ENCODE data around the gene MT1M. TPM values are rescaled to one million over a fixed set of nuclear protein-coding genes. Genes with fewer than 3 reads are reported as not detected.

MT1M gene
- total and polyA plus RNA-seq, 10 of the 15 experiments (the other 5 are each of a cell fraction or from before 2014, with no cell fraction given), result not detected

DNA sequence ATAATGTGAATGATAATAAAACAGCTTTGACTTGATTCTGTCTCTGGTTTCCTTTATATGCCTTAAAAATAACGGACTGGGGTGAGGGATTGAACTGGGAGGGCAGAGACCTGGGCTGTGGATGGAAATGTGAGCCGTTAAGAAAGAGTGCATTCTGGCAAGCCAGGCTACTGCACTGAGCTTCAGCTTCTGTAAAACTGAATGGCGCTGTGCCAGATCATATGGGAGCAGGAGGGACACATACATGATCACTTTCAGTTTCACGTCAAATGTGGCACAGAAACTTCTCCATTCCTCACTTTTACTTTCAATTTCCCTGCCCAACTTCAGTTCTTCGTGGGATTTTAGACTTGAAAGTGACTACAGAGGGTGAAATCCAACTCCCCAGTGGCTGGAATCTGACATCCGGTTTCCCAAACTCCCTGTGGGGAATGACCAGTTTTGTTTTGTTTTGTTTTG lies 23.0 kb upstream of the MT1M start (continued):
- TF ChIP-seq CHD2 (IDR thresholded peaks at IDR 0.05; ENCODE audit: borderline replicate concordance, low read depth, low read length) (no peak), RB1 (IDR thresholded peaks at IDR 0.05; ENCODE audit: borderline replicate concordance) (no peak), EED (IDR thresholded peaks at IDR 0.05; ENCODE audit: low read depth) (peak; percentile 97), IKZF2 (IDR thresholded peaks at IDR 0.05) (peak; percentile 99), BACH1 (IDR thresholded peaks at IDR 0.05; ENCODE audit: borderline replicate concordance) (peak; percentile 54; the same call in 1 of the 2 replicates), POLR2AphosphoS2 (IDR thresholded peaks at IDR 0.05; ENCODE audit: low read depth, low read length) (no peak), MYB (IDR thresholded peaks at IDR 0.05; ENCODE audit: borderline replicate concordance, low read depth, low read length) (no peak), KLF5 (IDR thresholded peaks at IDR 0.05; ENCODE audit: partially characterized antibody) (no peak), MEF2B (IDR thresholded peaks at IDR 0.05; ENCODE audit: partially characterized antibody, poor library complexity, severe bottlenecking) (peak; percentile 92), CHD4 (IDR thresholded peaks at IDR 0.05) (no peak), FOXM1 (IDR thresholded peaks at IDR 0.05; ENCODE audit: low read depth, low read length) (0 out of 2 replicates have a peak, but pooled peaks have one; percentile 8), CBX3 (IDR thresholded peaks at IDR 0.05; ENCODE audit: borderline replicate concordance, low read depth) (no peak), SKIL (IDR thresholded peaks at IDR 0.05; ENCODE audit: low read depth, poor library complexity, severe bottlenecking) (peak; percentile 28)
- TF ChIP-seq, protein P1, sequence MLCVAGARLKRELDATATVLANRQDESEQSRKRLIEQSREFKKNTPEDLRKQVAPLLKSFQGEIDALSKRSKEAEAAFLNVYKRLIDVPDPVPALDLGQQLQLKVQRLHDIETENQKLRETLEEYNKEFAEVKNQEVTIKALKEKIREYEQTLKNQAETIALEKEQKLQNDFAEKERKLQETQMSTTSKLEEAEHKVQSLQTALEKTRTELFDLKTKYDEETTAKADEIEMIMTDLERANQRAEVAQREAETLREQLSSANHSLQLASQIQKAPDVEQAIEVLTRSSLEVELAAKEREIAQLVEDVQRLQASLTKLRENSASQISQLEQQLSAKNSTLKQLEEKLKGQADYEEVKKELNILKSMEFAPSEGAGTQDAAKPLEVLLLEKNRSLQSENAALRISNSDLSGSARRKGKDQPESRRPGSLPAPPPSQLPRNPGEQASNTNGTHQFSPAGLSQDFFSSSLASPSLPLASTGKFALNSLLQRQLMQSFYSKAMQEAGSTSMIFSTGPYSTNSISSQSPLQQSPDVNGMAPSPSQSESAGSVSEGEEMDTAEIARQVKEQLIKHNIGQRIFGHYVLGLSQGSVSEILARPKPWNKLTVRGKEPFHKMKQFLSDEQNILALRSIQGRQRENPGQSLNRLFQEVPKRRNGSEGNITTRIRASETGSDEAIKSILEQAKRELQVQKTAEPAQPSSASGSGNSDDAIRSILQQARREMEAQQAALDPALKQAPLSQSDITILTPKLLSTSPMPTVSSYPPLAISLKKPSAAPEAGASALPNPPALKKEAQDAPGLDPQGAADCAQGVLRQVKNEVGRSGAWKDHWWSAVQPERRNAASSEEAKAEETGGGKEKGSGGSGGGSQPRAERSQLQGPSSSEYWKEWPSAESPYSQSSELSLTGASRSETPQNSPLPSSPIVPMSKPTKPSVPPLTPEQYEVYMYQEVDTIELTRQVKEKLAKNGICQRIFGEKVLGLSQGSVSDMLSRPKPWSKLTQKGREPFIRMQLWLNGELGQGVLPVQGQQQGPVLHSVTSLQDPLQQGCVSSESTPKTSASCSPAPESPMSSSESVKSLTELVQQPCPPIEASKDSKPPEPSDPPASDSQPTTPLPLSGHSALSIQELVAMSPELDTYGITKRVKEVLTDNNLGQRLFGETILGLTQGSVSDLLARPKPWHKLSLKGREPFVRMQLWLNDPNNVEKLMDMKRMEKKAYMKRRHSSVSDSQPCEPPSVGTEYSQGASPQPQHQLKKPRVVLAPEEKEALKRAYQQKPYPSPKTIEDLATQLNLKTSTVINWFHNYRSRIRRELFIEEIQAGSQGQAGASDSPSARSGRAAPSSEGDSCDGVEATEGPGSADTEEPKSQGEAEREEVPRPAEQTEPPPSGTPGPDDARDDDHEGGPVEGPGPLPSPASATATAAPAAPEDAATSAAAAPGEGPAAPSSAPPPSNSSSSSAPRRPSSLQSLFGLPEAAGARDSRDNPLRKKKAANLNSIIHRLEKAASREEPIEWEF (IDR thresholded peaks at IDR 0.05; ENCODE audit: insufficient replicate concordance, low read depth, low read length), result peak; percentile 59
- TF ChIP-seq, protein P2, sequence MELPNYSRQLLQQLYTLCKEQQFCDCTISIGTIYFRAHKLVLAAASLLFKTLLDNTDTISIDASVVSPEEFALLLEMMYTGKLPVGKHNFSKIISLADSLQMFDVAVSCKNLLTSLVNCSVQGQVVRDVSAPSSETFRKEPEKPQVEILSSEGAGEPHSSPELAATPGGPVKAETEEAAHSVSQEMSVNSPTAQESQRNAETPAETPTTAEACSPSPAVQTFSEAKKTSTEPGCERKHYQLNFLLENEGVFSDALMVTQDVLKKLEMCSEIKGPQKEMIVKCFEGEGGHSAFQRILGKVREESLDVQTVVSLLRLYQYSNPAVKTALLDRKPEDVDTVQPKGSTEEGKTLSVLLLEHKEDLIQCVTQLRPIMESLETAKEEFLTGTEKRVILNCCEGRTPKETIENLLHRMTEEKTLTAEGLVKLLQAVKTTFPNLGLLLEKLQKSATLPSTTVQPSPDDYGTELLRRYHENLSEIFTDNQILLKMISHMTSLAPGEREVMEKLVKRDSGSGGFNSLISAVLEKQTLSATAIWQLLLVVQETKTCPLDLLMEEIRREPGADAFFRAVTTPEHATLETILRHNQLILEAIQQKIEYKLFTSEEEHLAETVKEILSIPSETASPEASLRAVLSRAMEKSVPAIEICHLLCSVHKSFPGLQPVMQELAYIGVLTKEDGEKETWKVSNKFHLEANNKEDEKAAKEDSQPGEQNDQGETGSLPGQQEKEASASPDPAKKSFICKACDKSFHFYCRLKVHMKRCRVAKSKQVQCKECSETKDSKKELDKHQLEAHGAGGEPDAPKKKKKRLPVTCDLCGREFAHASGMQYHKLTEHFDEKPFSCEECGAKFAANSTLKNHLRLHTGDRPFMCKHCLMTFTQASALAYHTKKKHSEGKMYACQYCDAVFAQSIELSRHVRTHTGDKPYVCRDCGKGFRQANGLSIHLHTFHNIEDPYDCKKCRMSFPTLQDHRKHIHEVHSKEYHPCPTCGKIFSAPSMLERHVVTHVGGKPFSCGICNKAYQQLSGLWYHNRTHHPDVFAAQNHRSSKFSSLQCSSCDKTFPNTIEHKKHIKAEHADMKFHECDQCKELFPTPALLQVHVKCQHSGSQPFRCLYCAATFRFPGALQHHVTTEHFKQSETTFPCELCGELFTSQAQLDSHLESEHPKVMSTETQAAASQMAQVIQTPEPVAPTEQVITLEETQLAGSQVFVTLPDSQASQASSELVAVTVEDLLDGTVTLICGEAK (IDR thresholded peaks at IDR 0.05; ENCODE audit: borderline replicate concordance), result no peak
- TF ChIP-seq, protein P3, sequence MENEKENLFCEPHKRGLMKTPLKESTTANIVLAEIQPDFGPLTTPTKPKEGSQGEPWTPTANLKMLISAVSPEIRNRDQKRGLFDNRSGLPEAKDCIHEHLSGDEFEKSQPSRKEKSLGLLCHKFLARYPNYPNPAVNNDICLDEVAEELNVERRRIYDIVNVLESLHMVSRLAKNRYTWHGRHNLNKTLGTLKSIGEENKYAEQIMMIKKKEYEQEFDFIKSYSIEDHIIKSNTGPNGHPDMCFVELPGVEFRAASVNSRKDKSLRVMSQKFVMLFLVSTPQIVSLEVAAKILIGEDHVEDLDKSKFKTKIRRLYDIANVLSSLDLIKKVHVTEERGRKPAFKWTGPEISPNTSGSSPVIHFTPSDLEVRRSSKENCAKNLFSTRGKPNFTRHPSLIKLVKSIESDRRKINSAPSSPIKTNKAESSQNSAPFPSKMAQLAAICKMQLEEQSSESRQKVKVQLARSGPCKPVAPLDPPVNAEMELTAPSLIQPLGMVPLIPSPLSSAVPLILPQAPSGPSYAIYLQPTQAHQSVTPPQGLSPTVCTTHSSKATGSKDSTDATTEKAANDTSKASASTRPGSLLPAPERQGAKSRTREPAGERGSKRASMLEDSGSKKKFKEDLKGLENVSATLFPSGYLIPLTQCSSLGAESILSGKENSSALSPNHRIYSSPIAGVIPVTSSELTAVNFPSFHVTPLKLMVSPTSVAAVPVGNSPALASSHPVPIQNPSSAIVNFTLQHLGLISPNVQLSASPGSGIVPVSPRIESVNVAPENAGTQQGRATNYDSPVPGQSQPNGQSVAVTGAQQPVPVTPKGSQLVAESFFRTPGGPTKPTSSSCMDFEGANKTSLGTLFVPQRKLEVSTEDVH (IDR thresholded peaks at IDR 0.05; ENCODE audit: low read depth, partially characterized antibody), result peak; percentile 21
